Right lobe of liver (tissue), 6 donors: ENCODE data around the gene TDRD7. TPM values are rescaled to one million over a fixed set of nuclear protein-coding genes. Genes with fewer than 3 reads are reported as not detected.

Source experiments
- ATAC-seq, 4 donors: fragments of 200-7000 bp; cut with Tn5 transposase; one replicate each; pipeline ENCODE4 v1.9.1; 2020; ENCODE audit warnings: mild to moderate bottlenecking in 4 of 4, moderate library complexity in 4 of 4
- DNase-seq, 3 donors: peaks; one replicate each; pipeline ENCODE4 v3.0.0-alpha.2; 2020
- H3K27ac ChIP-seq, 3 donors: fragments of 200-600 bp; one replicate each; pipeline ENCODE4 v1.8.0; 2022
- H3K27me3 ChIP-seq, 2 donors: fragments of 200-600 bp; one replicate each; pipeline ENCODE4 v1.8.0; 2022
- H3K36me3 ChIP-seq, 4 donors: fragments of 200-600 bp; sonication (generic) in 1 of 4; one replicate each; pipeline versions ENCODE4 v1.5.1 to v1.8.0; 2017 to 2022; ENCODE audit warnings: control low read depth in 1 of 4
- H3K4me1 ChIP-seq, 4 donors: fragments of 200-600 bp; sonication (generic) in 1 of 4; one replicate each; pipeline versions ENCODE4 v1.5.1 to v1.8.0; 2017 to 2022; ENCODE audit warnings: control low read depth in 1 of 4
- H3K4me3 ChIP-seq, 3 donors: fragments of 200-600 bp; one replicate each; pipeline ENCODE4 v1.8.0; 2022
- H3K9me3 ChIP-seq, 4 donors: fragments of 200-600 bp; sonication (generic) in 1 of 4; one replicate each; pipeline versions ENCODE4 v1.5.1 to v1.8.0; 2017 to 2022; ENCODE audit warnings: control low read depth in 1 of 4
- CTCF ChIP-seq, 4 donors: fragments of 200-600 bp in 3 of 4; fragments of 450-650 bp in 1 of 4; IDR thresholded peaks; one replicate each; pipeline versions ENCODE4 v1.5.1 to v1.8.0; 2016 to 2022; ENCODE audit warnings: antibody characterized with exemption in 4 of 4, mild to moderate bottlenecking in 2 of 4
- POLR2A ChIP-seq: fragments of 450-650 bp; IDR thresholded peaks from one replicate; pipeline ENCODE4 v1.6.1; 2017; ENCODE audit warnings: antibody characterized with exemption, mild to moderate bottlenecking
- WGBS: methylation state at CpG from one replicate; pipeline ENCODE4 v1.1.6; 2018; ENCODE audit warnings: low coverage, low lambda C conversion rate; ENCODE audit not compliant: insufficient coverage; ENCODE audit errors: missing lambda C conversion rate; 5-methylcytosine and 5-hydroxymethylcytosine counted together
- intact Hi-C, 2 donors: fragments of 100-400 bp; cut with DNase I; formaldehyde crosslinking; loops; one replicate each; pipeline versions ENCODE4 v1.11.2 to v1.14.1; 2022
- total RNA-seq, 6 experiments: library from RNA; depleted of rRNA in 2 of 6; stranded (reverse); fragments of >200 nt in 2 of 6; fragmentation: NEBNext Ultra II Directional in 3 of 6; extraction: Animal tissue kit (Norgen Biotek cat#: 25700) in 3 of 6; gene quantifications; one replicate each; pipeline versions ENCODE4 v1.1.0 to v1.2.4, GENCODE V29; 2016 to 2023
- donor health status: DM: no; HTN: yes; CAD: no.
- donor health status: DM: no; HTN: no; CAD: no.
- donor health status: DM: no; HTN: no; CAD: no.
- donor health status: DM: no; HTN: yes; CAD: no.
- donor health status: DM: no; HTN: yes; CAD: no.

TDRD7 gene
- total RNA-seq, 6 experiments from 2014 or later: 4.2 to 8.7 (median 6.8) TPM

GRCh38 chr9:97430316-97431043 is 18.6 kb downstream of the TDRD7 start:
- intact Hi-C loops: no loop called here
- H3K9me3 ChIP-seq: no peaks in the 10 kb centered on the region
- DNase-seq (no peak), ATAC-seq (no peak)
- TF ChIP-seq CTCF (IDR thresholded peaks at IDR 0.05): no peak
- TF ChIP-seq POLR2A: no peak
- no peak overlapping the region for H3K27ac ChIP-seq
- WGBS: 84% methylated on average over 7 of the region's 7 CpGs
- H3K36me3 ChIP-seq: peaks cover 0 to 9% (median 4%) of the 10 kb centered on the region in 4 donors
- H3K27me3 ChIP-seq: no peaks in the 10 kb centered on the region
- H3K4me3 ChIP-seq: no peak overlapping the region
- peaks cover 0 to 6% (median 2%) of the 10 kb centered on the region in 4 donors for H3K4me1 ChIP-seq

- TF ChIP-seq POLR2A: no peak
- no peak for TF ChIP-seq CTCF (IDR thresholded peaks at IDR 0.05)
- H3K4me1 ChIP-seq: peaks cover 0 to under 1% (median 0%) of the 10 kb centered on the region in 4 donors
- intact Hi-C loops: no loop called here
- DNase-seq (no peak), ATAC-seq (no peak)
- H3K4me3 ChIP-seq: no peak overlapping the region
- WGBS: 96% methylated on average over 3 of the region's 3 CpGs
- no peaks in the 10 kb centered on the region for H3K9me3 ChIP-seq
- peaks cover 0 to 9% (median 4%) of the 10 kb centered on the region in 4 donors for H3K36me3 ChIP-seq
- no peaks in the 10 kb centered on the region for H3K27me3 ChIP-seq
- no peak overlapping the region for H3K27ac ChIP-seq
These were observed 19.1 kb downstream of the TDRD7 start for GRCh38 chr9:97431044-97431441.

GRCh38 chr9:97431549-97432143 is 19.8 kb downstream of the TDRD7 start:
- no peaks in the 10 kb centered on the region for H3K4me1 ChIP-seq
- no peaks in the 10 kb centered on the region for H3K27me3 ChIP-seq
- no peaks in the 10 kb centered on the region for H3K9me3 ChIP-seq
- H3K27ac ChIP-seq: no peak overlapping the region
- no peak for DNase-seq
- no peak for ATAC-seq
- WGBS: 83% methylated on average over 5 of the region's 5 CpGs
- no peak for TF ChIP-seq CTCF (IDR thresholded peaks at IDR 0.05)
- intact Hi-C loops: no loop called here
- peaks cover 0 to 9% (median 4%) of the 10 kb centered on the region in 4 donors for H3K36me3 ChIP-seq
- H3K4me3 ChIP-seq: no peak overlapping the region

GRCh38 chr9:97437051-97437600 is 25.2 kb downstream of the TDRD7 start:
- peaks cover 0 to 7% (median 2%) of the 10 kb centered on the region in 4 donors for H3K36me3 ChIP-seq
- TF ChIP-seq CTCF (IDR thresholded peaks at IDR 0.05): no peak
- TF ChIP-seq POLR2A: no peak
- intact Hi-C loops: no loop called here
- no peaks in the 10 kb centered on the region for H3K4me1 ChIP-seq
- H3K9me3 ChIP-seq: no peaks in the 10 kb centered on the region
- no peak overlapping the region for H3K4me3 ChIP-seq
- no peak for DNase-seq
- no peak for ATAC-seq
- no peak overlapping the region for H3K27ac ChIP-seq
- WGBS: 73% methylated on average over 1 of the region's 1 CpG
- no peaks in the 10 kb centered on the region for H3K27me3 ChIP-seq
